GM08714 (cell line): ENCODE measurements around the gene ACVR2B.

Source experiments
- H3K4me3 ChIP-seq: fragments of 200-500 bp; sonication (Bioruptor generic); 2 replicates; pipeline ENCODE4 v1.5.1; 2014; ENCODE audit warnings: mild to moderate bottlenecking, low read length, inconsistent platforms
- ZNF274 ChIP-seq: IDR thresholded peaks from 2 replicates; pipeline ENCODE4 v1.6.1; 2012; ENCODE audit warnings: mild to moderate bottlenecking, low read depth, low read length

The ACVR2B gene

GRCh38 chr3:38454178-38454883, 641 bp downstream of the ACVR2B start:
- H3K4me3 ChIP-seq = peak overlapping the region; percentile 76
- TF ChIP-seq ZNF274 = no peak

- peak overlapping the region; percentile 76 for H3K4me3 ChIP-seq
- TF ChIP-seq ZNF274 = no peak
Observed at GRCh38 chr3:38454884-38455638, 1.4 kb downstream of the ACVR2B start.

GRCh38 chr3:38455639-38456430, 2.1 kb downstream of the ACVR2B start:
- TF ChIP-seq ZNF274 = no peak
- peak overlapping the region; percentile 76; the same call in 1 of the 2 replicates for H3K4me3 ChIP-seq

GRCh38 chr3:38457111-38458003, 3.7 kb downstream of the ACVR2B start:
- H3K4me3 ChIP-seq = no peak overlapping the region
- TF ChIP-seq ZNF274 = no peak

DNA sequence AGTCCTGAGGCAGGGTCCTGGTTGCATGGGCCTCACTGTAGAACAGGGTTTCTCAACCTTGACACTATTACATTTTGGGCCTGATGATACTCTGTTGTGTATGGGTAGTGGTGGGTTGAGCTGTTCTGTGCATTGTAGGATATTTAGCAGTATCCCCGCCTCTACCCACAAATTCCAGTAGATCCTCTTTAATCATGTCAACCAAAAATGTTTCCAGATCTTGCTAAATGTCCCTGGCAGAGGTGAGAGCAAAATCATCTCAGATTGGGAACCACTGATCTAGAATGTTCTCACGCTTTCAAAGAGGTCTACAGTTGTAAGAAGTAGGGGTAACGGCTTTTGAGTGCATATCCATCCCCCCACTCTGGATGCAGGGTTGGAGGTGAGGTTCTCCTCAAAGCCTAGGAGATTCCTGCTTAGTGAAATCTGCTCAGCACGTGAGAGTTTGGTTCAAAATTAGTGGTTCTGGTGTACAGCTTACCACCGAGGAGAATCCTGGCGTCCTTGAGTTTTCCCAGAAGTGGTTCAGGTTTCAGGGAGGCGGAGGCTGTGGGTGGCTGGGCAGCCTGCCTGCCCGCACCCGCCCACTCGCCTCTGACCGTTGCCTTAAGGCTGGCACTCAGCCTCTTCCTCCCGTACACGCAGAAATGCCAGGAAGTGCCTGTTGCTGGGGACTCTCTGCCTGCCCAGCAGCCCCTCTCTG, 5.3 kb downstream of the ACVR2B start:
- H3K4me3 ChIP-seq = no peak overlapping the region

GRCh38 chr3:38459499-38460048, 5.9 kb downstream of the ACVR2B start:
- TF ChIP-seq ZNF274 = no peak
- no peak overlapping the region for H3K4me3 ChIP-seq

More for the DNA sequence above, 5.3 kb downstream of the ACVR2B start:
- TF ChIP-seq ZNF274 = no peak

- TF ChIP-seq ZNF274 = no peak
- no peak overlapping the region for H3K4me3 ChIP-seq
Observed at GRCh38 chr3:38460377-38461270, 6.9 kb downstream of the ACVR2B start.

DNA sequence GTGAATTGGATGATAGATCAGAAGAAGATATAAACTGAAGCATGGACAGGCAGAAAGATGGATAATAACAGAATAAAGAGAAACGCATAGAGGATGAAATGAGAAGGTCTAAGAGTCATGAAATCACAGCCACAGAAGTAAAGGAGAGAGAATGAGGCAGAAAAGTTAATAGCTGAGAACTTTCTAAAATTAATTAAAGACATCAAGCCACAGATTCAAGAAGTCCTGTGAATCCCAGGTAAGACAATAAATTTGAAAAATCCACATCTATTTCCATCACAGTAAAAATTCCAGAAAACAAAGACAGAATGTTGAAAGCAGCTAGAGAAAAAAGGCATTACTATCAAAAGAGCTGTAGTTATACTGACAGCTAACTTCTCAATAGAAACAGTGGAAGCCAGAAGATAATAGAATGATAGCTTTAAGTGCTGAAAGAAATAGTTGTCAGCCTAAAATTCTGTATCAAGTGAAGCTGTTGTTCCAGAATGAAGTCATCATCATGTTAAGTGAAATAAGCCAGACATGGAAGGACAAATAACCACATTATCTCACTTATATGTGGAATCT, 12.0 kb downstream of the ACVR2B start:
- H3K4me3 ChIP-seq = no peak overlapping the region
- no peak for TF ChIP-seq ZNF274

DNA sequence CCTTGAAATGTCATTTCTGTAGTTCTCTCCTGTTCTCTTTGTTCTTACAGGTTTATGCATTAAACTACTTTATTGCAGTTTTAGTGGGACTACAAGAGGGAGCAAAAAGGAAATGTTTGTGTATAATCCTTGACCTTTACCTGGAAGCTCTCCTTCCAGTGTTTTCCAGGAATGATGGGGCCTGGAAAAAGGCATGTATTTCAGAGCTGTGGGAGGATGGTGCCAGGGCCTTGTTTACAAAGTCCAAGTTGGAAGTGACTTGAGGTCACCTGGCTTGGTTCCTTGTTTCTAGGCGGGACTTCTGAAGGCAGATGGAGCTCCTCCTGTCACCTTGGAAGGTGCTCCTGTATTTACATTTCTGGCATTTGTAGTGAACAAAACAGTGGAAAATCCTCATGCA, 15.1 kb downstream of the ACVR2B start:
- TF ChIP-seq ZNF274 = no peak
- H3K4me3 ChIP-seq = no peak overlapping the region

DNA sequence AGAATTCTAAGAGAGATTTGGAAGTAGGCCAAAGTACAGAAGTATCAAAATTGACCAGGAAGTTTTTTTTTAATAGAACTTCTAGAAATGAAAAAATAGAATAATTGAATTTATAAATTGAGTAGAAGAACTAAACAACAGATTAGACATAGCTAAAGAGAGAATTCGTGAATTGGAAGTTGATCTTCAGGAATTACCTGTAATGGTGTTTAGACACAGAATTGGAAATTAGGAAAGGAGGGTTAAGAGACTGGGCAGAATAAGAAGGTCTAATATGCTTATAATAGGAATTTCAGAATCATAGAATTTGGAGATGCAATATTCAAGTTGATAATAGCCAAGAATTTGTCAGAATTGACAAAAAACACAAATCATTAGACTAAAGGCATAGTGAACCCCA, 16.2 kb downstream of the ACVR2B start:
- no peak overlapping the region for H3K4me3 ChIP-seq
- TF ChIP-seq ZNF274 = no peak

- TF ChIP-seq ZNF274 = no peak
- no peak overlapping the region for H3K4me3 ChIP-seq
Observed at GRCh38 chr3:38471260-38471857, 17.7 kb downstream of the ACVR2B start.
